Endothelial cell of umbilical vein (primary cell): ENCODE data around the gene REPIN1. TPM values are rescaled to one million over a fixed set of nuclear protein-coding genes. Genes with fewer than 3 reads are reported as not detected.

Experiments
- BruUV-seq: library from RNA; stranded (reverse); fragments of 400-500 nt; replicated peaks from 2 replicates; lab custom pipeline; 2021; lab: Mats Ljungman, UMichigan
- CTCF ChIA-PET: fragments of 300-600, 350-600 bp; sonication (Branson Sonifier 250); formaldehyde crosslinking; loops from one replicate; lab custom pipeline; 2021; ENCODE audit warnings: antibody characterized with exemption, inconsistent platforms; lab: Charles Lee
- POLR2A ChIA-PET: fragments of 300-600, 350-600 bp; sonication (Branson Sonifier 250); formaldehyde crosslinking; loops from one replicate; lab custom pipeline; 2021; ENCODE audit warnings: antibody characterized with exemption, inconsistent platforms; lab: Charles Lee
- DNase-seq: peaks from one replicate; pipeline ENCODE4 v3.0.0-alpha.2; 2011; ENCODE audit warnings: low read depth, low spot score
- FAIRE-seq: peaks from 2 replicates; lab custom pipeline; 2011; peaks lifted over from hg19 to GRCh38; lab: Jason Lieb, UNC
- H2AFZ ChIP-seq: 2 replicates; pipeline ENCODE4 v1.6.0; 2012; ENCODE audit warnings: low read depth, low read length, control low read depth, inconsistent platforms
- H3K27ac ChIP-seq: 2 replicates; pipeline ENCODE4 v1.5.1; 2011; ENCODE audit warnings: low read depth, mild to moderate bottlenecking, control low read depth, low read length, moderate library complexity; ENCODE audit not compliant: insufficient read depth
- H3K27me3 ChIP-seq, 2 experiments: 2 replicates each; pipeline versions ENCODE4 v1.6.0 to v1.6.1; 2011; ENCODE audit warnings: low read length in 2 of 2, mixed read lengths in 1 of 2; ENCODE audit not compliant: control insufficient read depth in 2 of 2, insufficient read depth in 2 of 2
- H3K36me3 ChIP-seq, 2 experiments: 2 replicates in 1 of 2; 3 replicates in 1 of 2; pipeline ENCODE4 v1.5.1; 2011; ENCODE audit warnings: low read length in 2 of 2, mild to moderate bottlenecking in 1 of 2, moderate library complexity in 1 of 2; ENCODE audit not compliant: control insufficient read depth in 2 of 2, insufficient read depth in 2 of 2; ENCODE audit errors: extremely low read depth in 1 of 2
- H3K4me1 ChIP-seq: 3 replicates; pipeline ENCODE4 v1.5.1; 2011; ENCODE audit warnings: mild to moderate bottlenecking, low read length; ENCODE audit not compliant: control insufficient read depth, insufficient read depth; ENCODE audit errors: extremely low read depth
- H3K4me2 ChIP-seq: 2 replicates; pipeline ENCODE4 v1.6.1; 2011; ENCODE audit warnings: low read length, control low read depth, mixed read lengths; ENCODE audit not compliant: insufficient read depth
- H3K4me3 ChIP-seq, 3 experiments: fragments of 200-600 bp in 1 of 3; sonication (generic), shearing (Covaris generic) in 1 of 3; replicated peaks in 1 of 3; 2 replicates each; pipeline ENCODE4 v1.5.1; 2011 to 2016; ENCODE audit warnings: control low read depth in 3 of 3, low read length in 3 of 3, mild to moderate bottlenecking in 2 of 3, inconsistent platforms in 1 of 3, low read depth in 1 of 3, moderate library complexity in 1 of 3; ENCODE audit not compliant: insufficient read depth in 1 of 3
- H3K79me2 ChIP-seq: 2 replicates; pipeline ENCODE4 v1.6.0; 2012; ENCODE audit warnings: low read length, inconsistent platforms; ENCODE audit not compliant: control insufficient read depth, insufficient read depth
- H3K9ac ChIP-seq: replicated peaks from 2 replicates; pipeline ENCODE3; 2011; ENCODE audit warnings: low read length, control low read depth; ENCODE audit not compliant: insufficient read depth; ENCODE audit errors: extremely low read depth
- H3K9me1 ChIP-seq: replicated peaks from 3 replicates; pipeline ENCODE4 v1.6.0; 2011; ENCODE audit warnings: mild to moderate bottlenecking, low read length; ENCODE audit not compliant: control insufficient read depth, insufficient read depth; ENCODE audit errors: extremely low read depth
- H3K9me3 ChIP-seq: replicated peaks from 2 replicates; pipeline ENCODE4 v1.5.1; 2012; ENCODE audit warnings: low read length, inconsistent platforms; ENCODE audit not compliant: control insufficient read depth, insufficient read depth
- H4K20me1 ChIP-seq: replicated peaks from 2 replicates; pipeline ENCODE3; 2011; ENCODE audit warnings: mild to moderate bottlenecking, low read length; ENCODE audit not compliant: control insufficient read depth, insufficient read depth; ENCODE audit errors: extremely low read depth
- CTCF ChIP-seq, 2 donors: IDR thresholded peaks; 1 replicate in 1 of 2; 2 replicates in 1 of 2; pipeline ENCODE4 v1.5.1; 2011; ENCODE audit warnings: low read length in 2 of 2, mild to moderate bottlenecking in 2 of 2, moderate library complexity in 2 of 2, control low read depth in 1 of 2, inconsistent platforms in 1 of 2, low read depth in 1 of 2; ENCODE audit not compliant: insufficient read depth in 1 of 2; ENCODE audit errors: extremely low read depth in 1 of 2
- EZH2 ChIP-seq: IDR thresholded peaks from 2 replicates; pipeline ENCODE4 v1.6.1; 2012; ENCODE audit warnings: borderline replicate concordance, low read depth, mild to moderate bottlenecking, moderate library complexity, low read length, inconsistent platforms; ENCODE audit not compliant: severe bottlenecking
- FOS ChIP-seq: IDR thresholded peaks from 2 replicates; pipeline ENCODE4 v1.6.1; 2011; ENCODE audit warnings: mild to moderate bottlenecking, low read length, moderate library complexity, borderline replicate concordance; ENCODE audit not compliant: insufficient read depth
- GATA2 ChIP-seq: IDR thresholded peaks from 2 replicates; pipeline ENCODE4 v1.7.0; 2011; ENCODE audit warnings: low read depth, mild to moderate bottlenecking, moderate library complexity, mixed read lengths, low read length; ENCODE audit not compliant: insufficient read length, insufficient read depth
- JUN ChIP-seq: IDR thresholded peaks from 2 replicates; pipeline ENCODE4 v1.6.1; 2011; ENCODE audit warnings: borderline replicate concordance, low read depth; ENCODE audit not compliant: insufficient read length, insufficient read depth
- MAX ChIP-seq: IDR thresholded peaks from 2 replicates; pipeline ENCODE4 v1.6.1; 2011; ENCODE audit not compliant: insufficient read depth, insufficient read length
- MYC ChIP-seq: IDR thresholded peaks from one replicate; pipeline ENCODE4 v1.6.1; 2011; ENCODE audit warnings: mild to moderate bottlenecking, low read depth, low read length
- POLR2A ChIP-seq: IDR thresholded peaks from 2 replicates; pipeline ENCODE4 v1.6.1; 2012; ENCODE audit warnings: low read depth, mild to moderate bottlenecking, control low read depth, low read length
- POLR2AphosphoS5 ChIP-seq: IDR thresholded peaks from 2 replicates; pipeline ENCODE4 v1.6.1; 2012; ENCODE audit warnings: low read depth, mild to moderate bottlenecking, control low read depth, low read length, moderate library complexity; ENCODE audit not compliant: insufficient read depth
- dilution Hi-C: fragments of 300-500 bp; cut with MboI; formaldehyde crosslinking; loops from one replicate; pipeline ENCODE4 v1.15.0; 2019; ENCODE audit warnings: low sequenced_read_pairs; ENCODE audit not compliant: extremely low pct_ligation_motif_present
- intact Hi-C: fragments of 100-400 bp; cut with micrococcal nuclease; formaldehyde crosslinking; loops from one replicate; pipeline ENCODE4 v1.10.0; 2022
- polyA plus RNA-seq, 4 experiments: library from polyadenylated mRNA; depleted of rRNA in 3 of 4; stranded (reverse) in 3 of 4; unstranded in 1 of 4; fragments of >200 nt; gene quantifications; 2 replicates each; pipeline versions ENCODE4 v1.2.1 to v1.2.3, GENCODE V29; 2011 to 2012; ENCODE audit warnings: missing spikeins in 1 of 4
- total RNA-seq: library from RNA; stranded (reverse); gene quantifications from 2 replicates; pipeline ENCODE4 v1.2.3, GENCODE V29; 2021

The REPIN1 gene
- total and polyA plus RNA-seq, 2 donors (not counting 3 experiments of a cell fraction or from before 2014, with no cell fraction given), result 108 to 140 TPM

DNA sequence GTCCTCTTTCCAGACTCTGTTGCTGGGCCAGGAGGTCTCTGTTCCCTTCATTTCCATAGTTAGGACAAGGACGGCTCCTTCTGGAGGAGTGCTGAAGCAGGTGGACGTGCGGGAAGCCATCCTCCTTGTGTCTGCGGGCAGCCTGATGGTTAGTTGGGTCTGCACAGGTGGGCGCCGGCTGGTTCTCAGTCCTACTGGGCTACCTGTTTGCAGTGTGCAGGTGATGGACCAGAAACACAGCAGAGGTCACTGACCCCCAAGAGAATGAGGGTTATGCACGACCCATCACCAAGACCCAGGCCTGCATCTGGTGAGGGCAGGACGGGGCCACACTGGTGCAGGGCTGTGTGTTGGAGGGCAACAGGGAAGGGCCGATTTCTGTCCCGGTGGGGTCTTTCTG lies 35.0 kb upstream of the REPIN1 start:
- Histone ChIP-seq H4K20me1 (no peaks in the 10 kb centered on the region), H3K9me1 (no peaks in the 10 kb centered on the region), H3K36me3 (no peaks in the 10 kb centered on the region), H3K9me3 (no peaks in the 10 kb centered on the region), H3K27me3 (no peaks in the 10 kb centered on the region), H3K27ac (no peak overlapping the region), H3K9ac (no peak overlapping the region), H3K79me2 (no peaks in the 10 kb centered on the region), H3K4me3 (no peak overlapping the region), H3K4me1 (no peaks in the 10 kb centered on the region), H2AFZ (no peak overlapping the region), H3K4me2 (no peak overlapping the region)
- FAIRE-seq, result no peak
- no TSS peak for BruUV-seq
- intact Hi-C loops (no loop called here), dilution Hi-C loops (no loop called here)
- no peak for DNase-seq
- ChIA-PET POLR2A (no interaction called here), CTCF (no interaction called here)
- TF ChIP-seq FOS (no peak), EZH2 (no peak), JUN (no peak), POLR2AphosphoS5 (no peak), POLR2A (no peak), MAX (no peak), GATA2 (no peak), MYC (no peak), CTCF (IDR thresholded peaks at IDR 0.05; ENCODE audit: extremely low read depth in 1 of 2, insufficient read depth in 1 of 2, low read depth in 1 of 2, low read length in 2 of 2) (no peak)
